CD4-positive, alpha-beta T cell (primary cell): ENCODE data around the gene PFKL. TPM values are rescaled to one million over a fixed set of nuclear protein-coding genes. Genes with fewer than 3 reads are reported as not detected.
A peak's percentile ranks its signal among the peaks of the same experiment; 100 is the strongest.

Source experiments
- ATAC-seq: fragments of 200-7000 bp; cut with Tn5 transposase; one replicate; pipeline ENCODE4 v1.10.0; 2022; ENCODE audit warnings: mild to moderate bottlenecking; ENCODE audit not compliant: poor library complexity
- CTCF ChIA-PET: fragments of 350-600 bp; sonication (Branson Sonifier 250); formaldehyde crosslinking; loops from one replicate; lab custom pipeline; 2021; ENCODE audit warnings: antibody characterized with exemption, inconsistent platforms; lab: Charles Lee
- POLR2A ChIA-PET: fragments of 350-600 bp; sonication (Branson Sonifier 250); formaldehyde crosslinking; loops from one replicate; lab custom pipeline; 2021; ENCODE audit warnings: antibody characterized with exemption, inconsistent platforms; lab: Charles Lee
- DNase-seq, 14 experiments: peaks; one replicate each; pipeline ENCODE4 v3.0.0-alpha.2; 2013 to 2020; ENCODE audit warnings: mixed read lengths in 2 of 14
- H3K27ac ChIP-seq, 2 donors: one replicate each; pipeline versions ENCODE4 v1.5.1 to v1.7.0; 2013; ENCODE audit warnings: low read length in 2 of 2, low read depth in 1 of 2, mild to moderate bottlenecking in 1 of 2
- H3K27me3 ChIP-seq, 2 experiments: 1 replicate in 1 of 2; 2 replicates in 1 of 2; pipeline versions ENCODE4 v1.6.1 to v1.7.0; 2013; ENCODE audit warnings: low read length in 2 of 2, control low read depth in 1 of 2, mild to moderate bottlenecking in 1 of 2, moderate library complexity in 1 of 2; ENCODE audit not compliant: insufficient read depth in 2 of 2, control insufficient read depth in 1 of 2
- H3K36me3 ChIP-seq: one replicate; pipeline ENCODE4 v1.6.1; 2013; ENCODE audit warnings: low read length, control low read depth; ENCODE audit not compliant: insufficient read depth
- H3K4me1 ChIP-seq: one replicate; pipeline ENCODE4 v1.6.1; 2013; ENCODE audit warnings: low read length, control low read depth; ENCODE audit not compliant: insufficient read depth
- H3K4me3 ChIP-seq: one replicate; pipeline ENCODE4 v1.5.1; 2013; ENCODE audit warnings: mild to moderate bottlenecking, low read length, moderate library complexity
- H3K9me3 ChIP-seq, 2 experiments: 1 replicate in 1 of 2; 2 replicates in 1 of 2; pipeline versions ENCODE4 v1.6.1 to v1.7.0; 2013; ENCODE audit warnings: low read length in 2 of 2, mild to moderate bottlenecking in 2 of 2, control low read depth in 1 of 2, moderate library complexity in 1 of 2; ENCODE audit not compliant: control insufficient read depth in 1 of 2, insufficient read depth in 1 of 2
- H3K27ac Mint-ChIP-seq: one replicate; pipeline ENCODE4 v1.8.0; 2020; ENCODE audit warnings: mixed read lengths
- H3K27me3 Mint-ChIP-seq: one replicate; pipeline ENCODE4 v1.8.0; 2021; ENCODE audit warnings: mixed read lengths
- H3K36me3 Mint-ChIP-seq: one replicate; pipeline ENCODE4 v1.8.0; 2021; ENCODE audit warnings: low read depth, mixed read lengths
- H3K4me1 Mint-ChIP-seq: one replicate; pipeline ENCODE4 v1.8.0; 2021; ENCODE audit warnings: low read depth, mixed read lengths
- H3K4me3 Mint-ChIP-seq: one replicate; pipeline ENCODE4 v1.8.0; 2020; ENCODE audit warnings: mild to moderate bottlenecking, mixed read lengths
- H3K9me3 Mint-ChIP-seq: one replicate; pipeline ENCODE4 v1.8.0; 2020; ENCODE audit warnings: mixed read lengths
- CTCF ChIP-seq: fragments of 200-600 bp; IDR thresholded peaks from one replicate; pipeline ENCODE4 v1.8.0; 2022; ENCODE audit warnings: antibody characterized with exemption, mild to moderate bottlenecking
- intact Hi-C, 2 experiments: fragments of 100-400 bp; cut with DNase I in 1 of 2; cut with micrococcal nuclease in 1 of 2; formaldehyde crosslinking; loops; one replicate each; pipeline versions ENCODE4 v1.15.1 to v1.9.0; 2023 to 2025; cut with DNase I, micrococcal nuclease
- total RNA-seq, 174 experiments: library from RNA in 2 of 174; stranded (reverse) in 2 of 174; gene quantifications; one replicate each; pipeline ENCODE4 v1.2.3 and lab custom pipeline; 2021 to 2026

PFKL gene
- total RNA-seq, 2 experiments from 2014 or later, result 115 to 117 TPM

GRCh38 chr21:44286716-44287632 lies 12.9 kb upstream of the PFKL start:
- Histone ChIP-seq H3K27me3 (no peaks in the 10 kb centered on the region), H3K4me1 (peaks cover 14% of the 10 kb centered on the region), H3K9me3 (no peaks in the 10 kb centered on the region), H3K27ac (no peak overlapping the region), H3K36me3 (no peaks in the 10 kb centered on the region), H3K4me3 (no peak overlapping the region)
- no peak for TF ChIP-seq CTCF
- ChIA-PET POLR2A (interaction anchor here (1.0 kb wide), 1 partner anchor 11 kb away, joined by 4 read pairs; no protein-coding TSS in a partner anchor), CTCF (no interaction called here)
- Mint-ChIP-seq H3K27me3 (peaks cover 4% of the 10 kb centered on the region), H3K27ac (no peak overlapping the region), H3K4me3 (no peak overlapping the region), H3K4me1 (no peaks in the 10 kb centered on the region), H3K36me3 (no peaks in the 10 kb centered on the region), H3K9me3 (no peaks in the 10 kb centered on the region)
- DNase-seq, result no peak
- no peak for ATAC-seq
- intact Hi-C loops, result no loop called here

- Histone ChIP-seq H3K9me3 (peaks cover 0 to 3% of the 10 kb centered on the region in 2 experiments), H3K4me3 (no peak overlapping the region), H3K27me3 (no peaks in the 10 kb centered on the region), H3K27ac (no peak overlapping the region), H3K36me3 (no peaks in the 10 kb centered on the region), H3K4me1 (peaks cover 29% of the 10 kb centered on the region)
- H3K4me1 Mint-ChIP-seq, result peaks cover under 1% of the 10 kb centered on the region
- ChIA-PET POLR2A (interaction anchor here (1.0 kb wide), 1 partner anchor 9 kb away, joined by 4 read pairs; no protein-coding TSS in a partner anchor), CTCF (no interaction called here)
- TF ChIP-seq CTCF, result no peak
- H3K27ac Mint-ChIP-seq, result no peak overlapping the region
- no peak overlapping the region for H3K4me3 Mint-ChIP-seq
- no peaks in the 10 kb centered on the region for H3K36me3 Mint-ChIP-seq
- H3K27me3 Mint-ChIP-seq, result peaks cover 4% of the 10 kb centered on the region
- DNase-seq, result no peak
- no peaks in the 10 kb centered on the region for H3K9me3 Mint-ChIP-seq
- intact Hi-C loops, result no loop called here
- ATAC-seq, result no peak
Observed at GRCh38 chr21:44288251-44289110, 11.4 kb upstream of the PFKL start.

- Mint-ChIP-seq H3K9me3 (no peaks in the 10 kb centered on the region), H3K4me1 (peaks cover 4% of the 10 kb centered on the region), H3K36me3 (no peaks in the 10 kb centered on the region), H3K27ac (no peak overlapping the region), H3K27me3 (peaks cover 4% of the 10 kb centered on the region), H3K4me3 (no peak overlapping the region)
- ATAC-seq, result no peak
- CTCF ChIA-PET, result no interaction called here
- Histone ChIP-seq H3K9me3 (peaks cover 0 to 7% of the 10 kb centered on the region in 2 experiments), H3K4me3 (no peak overlapping the region), H3K36me3 (no peaks in the 10 kb centered on the region), H3K27ac (no peak overlapping the region), H3K27me3 (no peaks in the 10 kb centered on the region), H3K4me1 (peaks cover 37% of the 10 kb centered on the region)
- peak in 1 of 14 experiments; percentile 8 for DNase-seq
- TF ChIP-seq CTCF, result no peak
- POLR2A ChIA-PET, result no interaction called here
- intact Hi-C loops, result no loop called here
Observed at GRCh38 chr21:44289381-44290010, 10.4 kb upstream of the PFKL start.
